Rectal smooth muscle tissue (tissue), 1 donor: ENCODE results near the gene CIAO2B.
"Not testable (repeated sequence)": the region's sequence is repeated elsewhere in the genome, so short reads cannot be mapped to it uniquely, and the experiment has no call there.

Experiments used
- H3K27ac ChIP-seq: one replicate; pipeline ENCODE4 v1.7.0; 2013; ENCODE audit warnings: low read depth, low read length, inconsistent platforms
- H3K27me3 ChIP-seq: one replicate; pipeline ENCODE4 v1.7.0; 2013; ENCODE audit warnings: low read length; ENCODE audit not compliant: control insufficient read depth, insufficient read depth
- H3K36me3 ChIP-seq: one replicate; pipeline ENCODE4 v1.7.0; 2013; ENCODE audit warnings: low read length; ENCODE audit not compliant: control insufficient read depth, insufficient read depth
- H3K4me1 ChIP-seq: one replicate; pipeline ENCODE4 v1.7.0; 2013; ENCODE audit warnings: low read length; ENCODE audit not compliant: control insufficient read depth, insufficient read depth
- H3K4me3 ChIP-seq: one replicate; pipeline ENCODE4 v1.7.0; 2013; ENCODE audit warnings: low read length
- H3K9ac ChIP-seq: one replicate; pipeline ENCODE4 v1.7.0; 2013; ENCODE audit warnings: low read length

Gene CIAO2B

DNA sequence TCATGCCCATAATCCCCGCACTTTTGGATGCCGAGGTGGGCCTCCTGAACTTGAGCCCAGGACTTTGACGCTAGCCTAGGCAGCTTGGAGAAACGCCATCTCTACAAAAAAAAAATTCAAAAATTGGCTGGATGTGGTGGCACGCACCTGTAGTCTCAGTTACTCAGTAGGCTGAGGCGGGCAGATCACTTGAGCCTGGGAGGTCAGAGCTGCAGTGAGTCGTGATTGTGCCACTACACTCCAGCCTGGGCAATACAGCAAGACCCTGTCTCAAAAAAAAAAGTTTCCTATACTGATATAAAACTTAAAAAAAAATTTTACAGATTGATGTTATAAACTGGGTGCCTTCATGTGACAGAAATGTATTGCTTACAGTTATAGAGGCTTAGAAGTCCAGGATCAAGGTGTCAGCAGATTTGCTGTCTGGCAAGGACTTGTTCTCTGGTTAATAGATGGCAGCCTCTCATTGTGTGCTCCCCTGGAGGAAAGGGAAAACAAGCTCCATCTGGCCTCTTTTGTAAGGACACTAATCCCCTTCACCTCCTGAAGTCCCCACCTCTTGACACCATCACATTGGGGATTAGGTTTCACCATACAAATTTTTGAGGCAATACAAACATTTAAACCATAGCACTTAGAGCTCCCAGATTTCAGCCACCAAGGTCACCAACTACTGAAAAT, 18.4 kb upstream of the CIAO2B start:
- Histone ChIP-seq H3K27ac (no peak overlapping the region), H3K27me3 (peaks cover 3% of the 10 kb centered on the region), H3K4me3 (no peak overlapping the region), H3K36me3 (no peaks in the 10 kb centered on the region), H3K9ac (no peak overlapping the region), H3K4me1 (no peaks in the 10 kb centered on the region)

- Histone ChIP-seq H3K4me3 (no peak overlapping the region), H3K9ac (no peak overlapping the region), H3K36me3 (no peaks in the 10 kb centered on the region)
Observed at GRCh38 chr16:66950971-66951790, 17.0 kb upstream of the CIAO2B start.

GRCh38 chr16:66950437-66950836, 16.2 kb upstream of the CIAO2B start:
- H3K27me3 ChIP-seq = peaks cover 3% of the 10 kb centered on the region
- peak overlapping the region; percentile 11 for H3K4me3 ChIP-seq
- no peak overlapping the region for H3K27ac ChIP-seq
- no peak overlapping the region for H3K9ac ChIP-seq
- H3K4me1 ChIP-seq = no peaks in the 10 kb centered on the region
- H3K36me3 ChIP-seq = no peaks in the 10 kb centered on the region

More at GRCh38 chr16:66950971-66951790, 17.0 kb upstream of the CIAO2B start:
- Histone ChIP-seq H3K4me1 (no peaks in the 10 kb centered on the region), H3K27ac (no peak overlapping the region), H3K27me3 (peaks cover 3% of the 10 kb centered on the region)

DNA sequence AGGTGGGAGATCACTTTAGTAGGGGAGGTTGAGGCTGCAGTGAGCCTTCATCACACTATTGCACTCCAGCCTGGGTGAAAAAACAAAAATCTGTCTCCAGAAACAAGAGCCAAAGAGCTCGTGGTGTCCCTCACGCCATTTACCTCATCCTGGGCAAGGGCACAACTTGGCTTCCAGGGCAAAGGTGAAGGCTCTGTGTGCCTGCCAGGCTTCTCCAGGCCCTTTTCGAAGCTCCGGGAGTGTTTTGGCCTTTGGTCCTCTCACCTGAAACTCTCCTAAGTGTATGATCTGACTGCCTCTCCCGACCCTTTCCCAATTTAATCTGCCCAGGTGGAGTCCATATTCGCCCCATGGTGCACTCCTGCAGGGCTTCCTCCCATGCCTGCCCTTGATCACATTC, 15.3 kb upstream of the CIAO2B start:
- Histone ChIP-seq H3K9ac (no peak overlapping the region), H3K4me3 (no peak overlapping the region)

DNA sequence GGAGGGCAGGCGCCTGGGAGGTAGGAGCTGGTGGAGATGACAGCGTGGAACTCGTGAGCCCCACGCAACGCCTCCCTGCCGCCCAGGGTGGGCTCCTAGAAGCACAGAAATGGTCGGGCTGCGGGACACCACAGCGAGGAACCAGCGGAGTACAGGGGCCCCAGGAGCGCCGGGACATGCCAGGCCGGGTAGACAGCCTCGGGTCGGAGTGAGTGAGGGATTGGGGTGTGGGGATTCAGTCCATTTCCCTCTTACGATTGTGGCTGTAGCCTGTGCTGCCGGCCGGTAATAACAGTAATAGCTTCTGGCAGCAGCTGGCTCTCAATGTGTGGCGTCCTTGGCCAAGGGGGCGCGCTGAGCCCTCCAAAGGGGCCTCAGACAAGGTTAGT, 14.6 kb upstream of the CIAO2B start:
- H3K27ac ChIP-seq = no peak overlapping the region
- peak overlapping the region; percentile 68 for H3K4me3 ChIP-seq
- no peaks in the 10 kb centered on the region for H3K4me1 ChIP-seq
- no peaks in the 10 kb centered on the region for H3K36me3 ChIP-seq
- peaks cover 3% of the 10 kb centered on the region for H3K27me3 ChIP-seq
- no peak overlapping the region for H3K9ac ChIP-seq

More for the DNA sequence above, 15.3 kb upstream of the CIAO2B start:
- Histone ChIP-seq H3K4me1 (no peaks in the 10 kb centered on the region), H3K27me3 (peaks cover 3% of the 10 kb centered on the region), H3K36me3 (no peaks in the 10 kb centered on the region), H3K27ac (no peak overlapping the region)

GRCh38 chr16:66948134-66948836, 14.1 kb upstream of the CIAO2B start:
- Histone ChIP-seq H3K27me3 (peaks cover 3% of the 10 kb centered on the region), H3K27ac (no peak overlapping the region), H3K4me1 (no peaks in the 10 kb centered on the region), H3K4me3 (peak overlapping the region; percentile 68), H3K9ac (no peak overlapping the region), H3K36me3 (peaks cover 3% of the 10 kb centered on the region)

- Histone ChIP-seq H3K36me3 (peaks cover 9% of the 10 kb centered on the region), H3K27ac (no peak overlapping the region), H3K27me3 (peaks cover 3% of the 10 kb centered on the region), H3K4me1 (no peaks in the 10 kb centered on the region), H3K9ac (no peak overlapping the region), H3K4me3 (peak overlapping the region; percentile 68)
Observed at GRCh38 chr16:66947302-66948065, 13.3 kb upstream of the CIAO2B start.

DNA sequence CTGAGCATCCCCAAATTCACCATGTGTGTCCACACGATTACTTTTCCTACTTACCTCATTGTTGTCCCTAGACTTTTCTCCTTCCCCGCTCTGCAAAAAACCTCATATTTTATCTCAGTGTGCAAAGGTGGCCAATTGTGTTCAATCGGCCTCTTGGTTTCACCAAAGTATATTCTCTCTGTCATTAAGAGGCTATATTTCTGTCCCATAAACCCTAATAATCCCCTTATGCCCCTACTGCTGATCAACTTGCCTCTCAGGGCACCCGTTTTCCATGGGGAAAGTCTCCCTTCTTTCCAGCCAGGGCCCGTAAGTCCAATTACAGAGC, 12.7 kb upstream of the CIAO2B start:
- no peak overlapping the region for H3K4me3 ChIP-seq
- H3K9ac ChIP-seq = no peak overlapping the region
- H3K27ac ChIP-seq = no peak overlapping the region
- no peaks in the 10 kb centered on the region for H3K4me1 ChIP-seq
- H3K36me3 ChIP-seq = peaks cover 14% of the 10 kb centered on the region
- peaks cover 3% of the 10 kb centered on the region for H3K27me3 ChIP-seq

- Histone ChIP-seq H3K36me3 (peaks cover 18% of the 10 kb centered on the region), H3K4me1 (no peaks in the 10 kb centered on the region), H3K9ac (no peak overlapping the region), H3K27ac (no peak overlapping the region), H3K4me3 (no peak overlapping the region), H3K27me3 (peaks cover 3% of the 10 kb centered on the region)
Observed at GRCh38 chr16:66946541-66946940, 12.3 kb upstream of the CIAO2B start.

DNA sequence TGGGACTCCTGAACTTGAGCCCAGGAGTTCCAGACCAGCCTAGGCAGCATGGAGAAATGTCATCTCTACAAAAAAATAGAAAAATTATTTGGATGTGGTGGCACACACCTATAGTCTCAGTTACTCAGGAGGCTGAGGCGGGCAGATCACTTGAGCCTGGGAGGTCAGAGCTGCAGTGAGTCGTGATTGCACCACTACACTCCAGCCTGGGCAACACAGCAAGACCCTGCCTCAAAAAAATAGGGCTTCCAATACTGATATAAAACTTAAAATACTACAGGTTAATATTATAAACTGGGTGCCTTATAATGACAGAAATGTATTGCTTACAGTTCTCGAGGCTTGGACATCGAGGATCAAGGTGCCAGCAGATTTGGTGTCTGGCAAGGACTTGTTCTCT, 11.7 kb upstream of the CIAO2B start:
- Histone ChIP-seq H3K27me3 (peaks cover 3% of the 10 kb centered on the region), H3K9ac (no peak overlapping the region), H3K27ac (no peak overlapping the region), H3K4me3 (no peak overlapping the region), H3K36me3 (peaks cover 24% of the 10 kb centered on the region), H3K4me1 (no peaks in the 10 kb centered on the region)

- H3K27ac ChIP-seq, H3K4me1 ChIP-seq: not testable (repeated sequence)
Observed at GRCh38 chr16:66944971-66945370, 10.8 kb upstream of the CIAO2B start.

DNA sequence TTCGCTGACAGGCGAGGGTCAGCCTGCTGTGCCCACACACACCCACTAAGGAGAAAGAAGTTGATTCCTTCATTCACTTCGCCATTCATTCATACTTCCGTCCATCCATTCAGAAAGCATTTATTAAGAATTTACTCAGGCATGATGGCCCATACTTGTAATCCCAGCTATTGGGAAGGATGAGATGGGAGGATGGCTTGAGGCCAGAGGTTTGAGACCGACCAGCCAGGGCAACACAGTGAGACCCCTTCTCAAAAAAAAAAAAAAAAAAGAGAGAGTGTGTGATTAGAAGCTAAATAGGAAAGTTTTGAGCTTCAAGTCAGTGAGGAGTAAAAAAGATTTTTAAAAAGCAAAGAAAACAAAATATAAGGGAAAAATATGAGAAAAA, 9.8 kb upstream of the CIAO2B start:
- Histone ChIP-seq H3K9ac (no peak overlapping the region), H3K4me3 (no peak overlapping the region), H3K4me1 (no peaks in the 10 kb centered on the region), H3K27ac (no peak overlapping the region), H3K36me3 (peaks cover 37% of the 10 kb centered on the region), H3K27me3 (peaks cover 3% of the 10 kb centered on the region)

More at GRCh38 chr16:66944971-66945370, 10.8 kb upstream of the CIAO2B start:
- not testable (repeated sequence) for H3K4me3 ChIP-seq, H3K27me3 ChIP-seq, H3K9ac ChIP-seq
- H3K36me3 ChIP-seq = peaks cover 34% of the 10 kb centered on the region
